Measurements from ENCODE around the gene PCBD2. TPM values are rescaled to one million over a fixed set of nuclear protein-coding genes. Genes with fewer than 3 reads are reported as not detected.
A peak's percentile ranks its signal among the peaks of the same experiment; 100 is the strongest.

Gene PCBD2
- total RNA-seq, 1 donor from 2014 or later = 7.7 TPM

DNA sequence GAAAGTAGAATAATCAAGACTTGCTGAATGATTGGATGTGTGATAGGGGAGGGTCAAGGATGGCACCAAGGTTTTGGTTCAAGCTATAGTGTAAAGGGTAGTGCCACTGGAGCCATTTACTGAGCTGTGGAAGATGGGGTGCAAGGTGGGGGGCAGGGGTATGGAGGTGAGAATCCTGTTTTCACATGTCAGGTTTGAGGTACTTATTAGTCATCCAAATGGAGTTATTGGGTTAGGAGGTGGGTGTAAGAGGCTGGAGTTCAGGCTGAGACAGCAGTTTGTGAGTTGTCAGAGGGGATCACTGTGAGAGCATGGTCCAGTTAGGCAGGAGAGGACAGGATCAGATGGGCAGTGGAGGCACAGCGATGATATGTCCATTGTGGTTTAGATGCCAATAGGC is 8.9 kb downstream of the PCBD2 start:
- TF ChIP-seq, protein P1, sequence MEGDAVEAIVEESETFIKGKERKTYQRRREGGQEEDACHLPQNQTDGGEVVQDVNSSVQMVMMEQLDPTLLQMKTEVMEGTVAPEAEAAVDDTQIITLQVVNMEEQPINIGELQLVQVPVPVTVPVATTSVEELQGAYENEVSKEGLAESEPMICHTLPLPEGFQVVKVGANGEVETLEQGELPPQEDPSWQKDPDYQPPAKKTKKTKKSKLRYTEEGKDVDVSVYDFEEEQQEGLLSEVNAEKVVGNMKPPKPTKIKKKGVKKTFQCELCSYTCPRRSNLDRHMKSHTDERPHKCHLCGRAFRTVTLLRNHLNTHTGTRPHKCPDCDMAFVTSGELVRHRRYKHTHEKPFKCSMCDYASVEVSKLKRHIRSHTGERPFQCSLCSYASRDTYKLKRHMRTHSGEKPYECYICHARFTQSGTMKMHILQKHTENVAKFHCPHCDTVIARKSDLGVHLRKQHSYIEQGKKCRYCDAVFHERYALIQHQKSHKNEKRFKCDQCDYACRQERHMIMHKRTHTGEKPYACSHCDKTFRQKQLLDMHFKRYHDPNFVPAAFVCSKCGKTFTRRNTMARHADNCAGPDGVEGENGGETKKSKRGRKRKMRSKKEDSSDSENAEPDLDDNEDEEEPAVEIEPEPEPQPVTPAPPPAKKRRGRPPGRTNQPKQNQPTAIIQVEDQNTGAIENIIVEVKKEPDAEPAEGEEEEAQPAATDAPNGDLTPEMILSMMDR (IDR thresholded peaks at IDR 0.05; ENCODE audit: unreplicated experiment) = no peak

GRCh38 chr5:134917070-134917815 is 12.3 kb downstream of the PCBD2 start:
- Mint-ChIP-seq H3K27me3 (ENCODE audit: unreplicated experiment) (peaks cover 3% of the 10 kb centered on the region), H3K4me1 (ENCODE audit: unreplicated experiment) (no peaks in the 10 kb centered on the region), H3K4me3 (ENCODE audit: unreplicated experiment) (no peak overlapping the region), H3K27ac (ENCODE audit: unreplicated experiment) (no peak overlapping the region), H3K36me3 (ENCODE audit: low read depth, unreplicated experiment) (peaks cover 5% of the 10 kb centered on the region), H3K9me3 (ENCODE audit: unreplicated experiment) (no peaks in the 10 kb centered on the region)
- TF ChIP-seq, protein P1 (IDR thresholded peaks at IDR 0.05; ENCODE audit: unreplicated experiment) = no peak
- DNase-seq (ENCODE audit: low spot score) = no peak

More for the DNA sequence above, 8.9 kb downstream of the PCBD2 start:
- no peaks in the 10 kb centered on the region for H3K4me1 Mint-ChIP-seq (ENCODE audit: unreplicated experiment)
- no peak overlapping the region for H3K4me3 Mint-ChIP-seq (ENCODE audit: unreplicated experiment)
- H3K9me3 Mint-ChIP-seq (ENCODE audit: unreplicated experiment) = no peaks in the 10 kb centered on the region
- H3K36me3 Mint-ChIP-seq (ENCODE audit: low read depth, unreplicated experiment) = no peaks in the 10 kb centered on the region
- no peak for DNase-seq (ENCODE audit: low spot score)
- H3K27me3 Mint-ChIP-seq (ENCODE audit: unreplicated experiment) = peaks cover 1% of the 10 kb centered on the region
- no peak overlapping the region for H3K27ac Mint-ChIP-seq (ENCODE audit: unreplicated experiment)

- H3K9me3 Mint-ChIP-seq (ENCODE audit: unreplicated experiment) = no peaks in the 10 kb centered on the region
- no peak overlapping the region for H3K27ac Mint-ChIP-seq (ENCODE audit: unreplicated experiment)
- H3K4me3 Mint-ChIP-seq (ENCODE audit: unreplicated experiment) = no peak overlapping the region
- TF ChIP-seq, protein P1 (IDR thresholded peaks at IDR 0.05; ENCODE audit: unreplicated experiment) = no peak
- no peaks in the 10 kb centered on the region for H3K4me1 Mint-ChIP-seq (ENCODE audit: unreplicated experiment)
- peaks cover 5% of the 10 kb centered on the region for H3K27me3 Mint-ChIP-seq (ENCODE audit: unreplicated experiment)
- peaks cover 7% of the 10 kb centered on the region for H3K36me3 Mint-ChIP-seq (ENCODE audit: low read depth, unreplicated experiment)
- no peak for DNase-seq (ENCODE audit: low spot score)
Measured at GRCh38 chr5:134918861-134919260, 13.9 kb downstream of the PCBD2 start.

GRCh38 chr5:134920848-134921575 is 16.1 kb downstream of the PCBD2 start:
- no peak for DNase-seq (ENCODE audit: low spot score)
- Mint-ChIP-seq H3K4me3 (ENCODE audit: unreplicated experiment) (peak overlapping the region; percentile 19), H3K9me3 (ENCODE audit: unreplicated experiment) (no peaks in the 10 kb centered on the region), H3K27ac (ENCODE audit: unreplicated experiment) (no peak overlapping the region), H3K36me3 (ENCODE audit: low read depth, unreplicated experiment) (peaks cover 7% of the 10 kb centered on the region), H3K27me3 (ENCODE audit: unreplicated experiment) (peaks cover 5% of the 10 kb centered on the region), H3K4me1 (ENCODE audit: unreplicated experiment) (no peaks in the 10 kb centered on the region)
- TF ChIP-seq, protein P1 (IDR thresholded peaks at IDR 0.05; ENCODE audit: unreplicated experiment) = no peak

DNA sequence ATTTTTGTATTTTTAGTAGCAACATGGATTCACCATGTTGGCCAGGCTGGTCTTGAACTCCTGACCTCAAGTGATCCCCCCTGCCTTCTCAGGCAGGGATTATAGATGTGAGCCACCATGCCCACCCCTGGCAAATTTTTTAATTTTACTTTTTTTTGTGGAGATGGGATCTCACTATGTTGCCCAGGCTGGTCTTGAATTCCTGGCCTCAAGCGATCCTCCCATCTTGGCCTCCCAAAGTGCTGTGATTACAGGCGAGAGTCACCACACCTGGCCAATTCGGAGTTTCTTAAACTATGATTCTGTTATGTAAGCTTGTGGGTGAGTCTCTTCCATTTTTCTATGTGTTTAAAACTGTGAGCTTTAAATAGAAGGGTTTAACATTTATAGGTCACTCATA is 27.6 kb downstream of the PCBD2 start:
- no peak overlapping the region for H3K4me3 Mint-ChIP-seq (ENCODE audit: unreplicated experiment)
- H3K27ac Mint-ChIP-seq (ENCODE audit: unreplicated experiment) = no peak overlapping the region
- peaks cover 1% of the 10 kb centered on the region for H3K27me3 Mint-ChIP-seq (ENCODE audit: unreplicated experiment)
- H3K36me3 Mint-ChIP-seq (ENCODE audit: low read depth, unreplicated experiment) = peaks cover 11% of the 10 kb centered on the region
- no peaks in the 10 kb centered on the region for H3K9me3 Mint-ChIP-seq (ENCODE audit: unreplicated experiment)
- TF ChIP-seq, protein P1 (IDR thresholded peaks at IDR 0.05; ENCODE audit: unreplicated experiment) = no peak
- H3K4me1 Mint-ChIP-seq (ENCODE audit: unreplicated experiment) = no peaks in the 10 kb centered on the region
- no peak for DNase-seq (ENCODE audit: low spot score)
